Activated CD4-positive, alpha-beta T cell treated with anti-CD3 and anti-CD28 coated beads for 48 hours (primary cell): ENCODE results near the gene DCP1A.
"Not testable (repeated sequence)": the region's sequence is repeated elsewhere in the genome, so short reads cannot be mapped to it uniquely, and the experiment has no call there.

Source experiments
- DNase-seq: peaks from one replicate; pipeline ENCODE4 v3.0.0-alpha.2; 2020

The DCP1A gene

DNA sequence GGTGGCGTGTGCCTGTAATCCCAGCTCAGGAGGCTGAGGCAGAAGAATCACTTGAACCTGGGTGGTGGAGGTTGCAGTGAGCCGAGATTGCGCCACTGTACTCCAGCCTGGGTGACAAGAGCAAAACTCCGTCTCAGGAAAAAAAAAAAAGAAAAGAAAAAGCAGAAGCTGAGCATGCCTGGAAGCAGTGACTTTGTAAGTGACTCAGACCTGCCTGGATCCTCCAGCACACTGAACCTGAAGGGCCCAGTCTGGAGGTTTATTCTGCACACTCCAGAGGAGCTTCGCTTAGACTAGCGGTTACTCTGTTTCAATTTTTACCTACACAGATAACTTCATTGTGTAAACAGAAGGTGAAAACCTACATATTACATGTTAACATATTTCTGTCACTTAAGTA lies 19.4 kb downstream of the DCP1A start:
- DNase-seq, result not testable (repeated sequence)

DNA sequence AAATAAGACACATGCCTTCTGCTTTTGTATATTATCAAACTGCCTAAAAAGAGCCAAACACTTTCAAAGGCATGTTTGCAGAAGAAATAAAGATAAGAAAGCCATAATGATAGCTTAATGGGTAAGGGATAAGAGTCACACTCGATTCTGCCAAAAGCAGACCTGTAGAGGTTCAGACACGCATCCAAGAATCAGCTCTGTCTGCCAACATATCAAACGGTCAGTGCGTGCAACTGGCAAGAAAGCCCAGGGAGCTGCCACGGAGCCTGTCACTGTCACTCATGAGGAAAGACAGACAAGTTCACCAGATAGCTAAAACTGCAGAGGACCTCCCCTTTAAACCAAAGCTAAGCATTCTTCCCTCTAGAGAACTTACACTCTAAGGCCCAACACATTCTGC lies 23.2 kb downstream of the DCP1A start:
- DNase-seq, result no peak

DNA sequence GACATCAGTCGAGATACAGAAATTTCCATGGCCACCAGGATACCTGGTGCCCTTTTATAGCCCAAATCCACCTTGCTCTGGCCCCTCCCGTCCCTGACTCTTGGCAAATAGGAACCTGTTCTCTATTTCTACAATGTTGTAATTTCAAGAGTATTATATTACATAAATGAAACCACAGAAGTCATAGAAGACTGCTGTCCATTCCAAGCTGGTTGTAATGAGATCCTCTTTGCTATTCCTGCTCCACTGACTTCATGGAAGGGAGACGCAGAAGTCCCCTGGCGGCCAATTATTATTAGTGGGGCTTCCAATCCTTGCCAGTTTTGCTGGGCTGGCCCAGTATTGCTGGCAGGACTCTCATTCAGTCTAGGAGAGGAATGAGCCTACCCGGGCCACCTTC lies 26.6 kb downstream of the DCP1A start:
- no peak for DNase-seq

DNA sequence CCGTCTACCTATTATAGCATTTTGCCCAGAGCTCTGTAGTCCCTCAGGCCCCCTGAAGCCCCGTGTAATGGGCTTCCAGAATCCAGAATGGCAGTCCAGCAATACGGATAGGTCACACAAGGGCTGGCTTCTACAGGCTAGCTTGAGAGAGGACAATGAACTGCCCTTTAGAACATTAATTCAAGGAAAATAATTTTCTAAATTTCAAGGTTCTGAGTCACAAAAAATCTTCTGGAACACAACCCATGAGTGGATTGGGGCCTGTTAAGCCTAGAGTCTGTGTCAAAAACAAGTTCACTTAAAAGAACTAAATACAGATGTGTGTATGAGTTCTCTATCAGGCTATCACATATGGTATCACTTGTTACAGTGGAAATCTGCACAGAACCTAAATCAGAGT lies 28.8 kb downstream of the DCP1A start:
- no peak for DNase-seq

DNA sequence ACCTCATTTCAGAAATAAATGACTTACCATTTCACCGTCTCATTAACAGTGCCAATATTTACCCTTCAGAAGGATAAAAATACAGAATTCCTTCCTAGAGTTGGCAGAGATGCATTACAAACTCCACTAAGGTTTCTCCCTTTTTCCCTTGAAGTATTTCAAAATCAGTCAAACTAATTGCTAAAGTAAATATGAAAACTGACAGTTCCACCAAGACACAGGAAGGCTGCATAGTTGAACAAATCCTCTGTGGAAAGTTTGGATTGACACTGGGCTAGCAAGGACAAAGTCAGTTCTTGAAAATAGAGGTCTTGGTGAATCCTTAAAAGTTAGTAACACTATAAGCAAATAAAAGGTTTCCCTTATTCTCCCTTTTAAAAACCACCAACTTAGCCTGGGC lies 34.5 kb downstream of the DCP1A start:
- DNase-seq, result no peak

DNA sequence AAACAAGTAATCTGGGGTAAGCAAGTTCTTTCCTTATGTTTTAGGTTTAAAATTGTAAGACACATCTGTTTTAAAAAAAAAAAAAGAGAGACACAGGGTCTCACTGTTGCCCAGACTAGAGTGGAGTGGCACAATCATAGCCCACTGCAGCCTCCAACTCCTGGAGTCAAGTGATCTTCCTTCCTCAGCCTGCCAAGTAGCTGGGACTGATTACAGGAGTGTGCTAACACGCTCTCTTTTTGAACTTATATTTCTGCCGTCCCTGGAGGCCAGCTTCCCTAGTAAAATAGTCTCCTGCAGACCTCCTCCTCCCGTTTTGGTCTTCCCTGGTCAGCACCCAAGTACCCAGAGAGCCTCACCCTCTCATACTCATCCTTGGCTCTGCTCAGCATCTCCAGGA lies 35.5 kb downstream of the DCP1A start:
- DNase-seq, result no peak

DNA sequence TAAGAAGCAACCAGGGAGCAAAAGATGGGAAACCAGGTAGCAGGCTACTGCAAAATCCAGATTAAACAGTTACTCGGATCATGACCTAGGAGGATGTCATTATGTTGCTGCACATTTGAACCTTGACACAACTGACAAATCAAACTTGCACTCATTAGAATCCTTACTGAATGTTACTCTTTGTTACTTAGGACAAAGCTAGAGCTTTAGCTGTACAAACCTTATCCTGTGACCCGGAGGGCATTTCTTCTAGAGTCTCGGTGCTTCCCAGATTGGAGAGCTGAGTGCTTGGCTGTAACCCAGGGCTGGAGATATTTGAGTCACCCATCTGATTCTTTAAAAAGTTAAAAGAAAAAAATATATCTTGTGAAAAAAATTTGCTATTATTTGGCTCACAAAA lies 43.4 kb downstream of the DCP1A start:
- DNase-seq, result no peak

DNA sequence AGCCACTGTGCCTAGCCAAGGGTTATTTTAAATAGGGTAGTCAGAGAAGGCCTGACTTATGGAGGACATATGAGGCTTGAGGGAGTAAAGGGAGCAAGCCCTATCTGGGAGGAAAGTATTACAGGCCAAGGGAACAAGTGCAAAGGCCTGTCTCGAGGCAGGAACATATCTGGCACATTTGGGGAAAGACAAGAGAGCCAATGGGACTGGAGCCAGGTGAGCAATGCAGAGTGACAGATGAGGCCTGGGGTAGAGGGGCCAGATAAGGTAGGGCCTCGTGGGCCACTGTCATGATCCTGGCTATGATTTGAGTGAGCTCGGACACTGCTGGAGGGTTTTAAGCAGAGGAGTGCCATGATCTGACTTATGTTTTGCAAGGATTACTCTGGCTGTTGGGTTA lies 43.8 kb downstream of the DCP1A start:
- DNase-seq, result no peak

DNA sequence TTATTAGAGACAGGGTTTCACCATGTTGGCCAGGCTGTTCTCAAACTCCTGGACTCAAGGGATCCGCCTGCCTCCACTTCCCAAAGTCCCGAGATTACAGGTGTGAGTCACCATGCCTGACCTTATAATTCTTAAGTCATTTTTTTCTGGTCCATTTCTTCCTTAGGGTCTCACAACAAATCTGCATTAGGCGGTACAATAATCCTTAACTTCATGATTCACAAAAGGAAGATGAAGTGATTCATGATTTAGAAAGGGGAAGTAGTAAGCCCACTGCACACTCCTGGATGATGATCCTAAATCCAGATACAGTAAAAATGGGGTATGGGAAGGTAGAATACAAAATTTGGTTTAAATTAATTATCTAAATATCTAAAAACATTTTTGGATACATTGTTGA lies 46.5 kb downstream of the DCP1A start:
- DNase-seq, result no peak

DNA sequence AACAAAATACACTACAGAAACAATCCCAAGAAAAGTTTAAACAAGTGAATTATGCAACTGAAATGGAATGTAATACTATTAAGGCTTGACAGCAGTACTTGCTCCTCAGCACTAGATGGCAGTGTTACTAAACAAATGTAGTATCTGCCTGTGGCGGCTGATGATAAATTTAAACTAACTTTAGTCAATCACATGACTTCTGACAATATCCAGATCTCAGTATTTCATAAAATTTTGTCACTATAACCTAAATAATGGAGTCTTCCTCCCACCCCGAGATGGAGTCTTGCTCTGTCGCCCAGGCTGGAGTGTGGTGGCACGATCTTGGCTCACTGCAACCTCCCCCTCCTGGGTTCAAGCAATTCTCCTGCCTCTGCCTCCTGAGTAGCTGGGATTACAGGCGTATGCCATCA lies 47.7 kb downstream of the DCP1A start:
- DNase-seq, result peak; percentile 13

DNA sequence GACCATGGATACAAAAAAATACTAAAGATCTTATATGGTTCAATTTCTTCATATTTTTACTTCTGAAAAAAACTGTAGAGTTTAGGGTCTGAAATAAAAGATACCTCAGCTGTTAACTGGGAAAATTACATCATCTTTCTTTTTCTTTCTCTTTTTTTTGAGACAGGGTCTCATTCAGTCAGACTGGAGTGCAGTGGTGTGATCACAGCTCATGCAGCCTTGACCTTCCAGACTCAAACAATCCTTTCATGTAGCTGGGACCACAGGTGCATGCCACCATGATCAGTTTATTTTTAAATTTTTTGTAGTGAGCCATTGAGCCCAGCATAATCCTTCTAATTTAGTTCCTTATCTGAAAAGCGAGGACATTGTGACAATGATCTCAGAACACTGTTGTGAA lies 51.9 kb downstream of the DCP1A start:
- no peak for DNase-seq

DNA sequence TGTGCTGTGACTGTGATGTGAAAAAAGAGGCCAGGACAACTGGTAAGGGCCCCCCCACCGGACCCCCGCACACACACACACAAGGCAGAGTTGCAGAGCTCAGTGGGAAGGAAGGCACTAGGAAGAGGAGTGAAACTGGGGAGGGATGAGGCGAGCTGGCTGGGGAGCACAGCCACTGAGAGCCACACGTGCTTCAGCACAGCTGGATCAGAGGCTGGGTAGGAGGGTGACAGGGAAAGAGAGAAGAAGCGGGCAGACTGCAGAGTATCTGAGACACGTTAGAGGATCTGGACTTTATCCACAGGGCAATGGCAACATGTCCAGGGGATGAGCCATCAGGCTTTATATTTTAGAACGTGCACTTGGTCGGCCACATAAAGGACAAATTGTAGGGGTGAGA lies 53.5 kb downstream of the DCP1A start:
- DNase-seq, result no peak

DNA sequence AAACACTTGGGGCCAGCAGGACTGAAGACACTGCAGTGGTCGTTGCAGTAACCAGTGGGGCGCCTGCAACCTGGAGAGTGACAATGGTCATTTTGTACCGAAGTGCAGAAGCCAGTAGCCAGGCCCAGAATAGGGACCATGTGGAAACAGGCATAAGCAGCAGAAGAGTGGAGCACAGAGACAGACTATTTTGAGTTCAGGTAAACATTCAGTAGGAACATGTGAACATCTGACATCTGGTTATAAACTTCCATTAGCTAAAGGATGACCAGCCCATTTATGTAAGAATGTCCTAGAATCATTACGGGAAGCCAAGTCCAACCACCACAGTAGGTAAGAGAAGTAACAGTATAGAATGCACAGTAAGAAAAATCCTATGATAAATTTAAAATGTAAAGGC lies 59.1 kb downstream of the DCP1A start:
- no peak for DNase-seq

DNA sequence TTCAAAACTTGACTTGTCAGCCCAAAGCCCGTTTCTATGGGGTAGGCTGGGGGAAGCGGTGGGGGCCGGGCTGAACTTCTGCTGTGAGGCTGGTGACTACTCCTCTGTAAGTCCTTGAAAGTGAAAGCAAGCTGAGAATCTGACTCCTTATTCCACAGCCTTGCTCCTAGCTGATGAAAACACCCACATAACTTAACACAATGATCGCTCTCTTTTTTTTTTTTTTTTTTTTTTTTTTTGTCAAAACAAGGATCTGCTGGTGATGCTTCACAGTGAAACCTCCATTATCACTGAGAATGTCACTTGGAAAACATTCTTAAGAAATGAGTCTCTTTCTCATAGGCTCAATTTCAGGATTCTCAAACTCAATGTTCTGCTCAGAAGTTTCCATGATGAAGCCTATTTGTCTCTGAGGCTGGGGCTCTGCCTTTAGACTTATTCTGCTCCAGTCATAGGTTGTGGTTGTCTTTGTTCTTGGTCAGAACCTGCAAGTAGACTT lies 60.2 kb downstream of the DCP1A start:
- peak; percentile 53 for DNase-seq

DNA sequence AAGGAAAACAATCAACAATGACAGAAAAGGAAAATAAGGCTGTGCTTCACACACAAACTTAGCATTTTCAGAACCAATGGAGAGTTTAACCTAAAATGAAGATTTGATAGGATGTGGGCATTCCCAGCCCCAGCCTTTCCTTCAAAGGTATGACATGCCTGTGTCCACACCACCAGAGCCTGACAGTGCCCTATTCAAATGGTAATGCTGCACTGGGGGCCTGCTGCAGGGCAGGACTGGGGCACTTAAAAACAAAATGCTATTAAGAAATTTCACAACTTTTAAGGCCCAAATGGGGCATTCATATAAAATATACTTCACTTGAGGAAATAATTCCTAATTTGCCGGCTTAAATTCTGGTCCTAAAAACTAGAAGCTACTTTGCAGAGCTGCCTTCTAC lies 60.6 kb downstream of the DCP1A start:
- DNase-seq, result no peak

DNA sequence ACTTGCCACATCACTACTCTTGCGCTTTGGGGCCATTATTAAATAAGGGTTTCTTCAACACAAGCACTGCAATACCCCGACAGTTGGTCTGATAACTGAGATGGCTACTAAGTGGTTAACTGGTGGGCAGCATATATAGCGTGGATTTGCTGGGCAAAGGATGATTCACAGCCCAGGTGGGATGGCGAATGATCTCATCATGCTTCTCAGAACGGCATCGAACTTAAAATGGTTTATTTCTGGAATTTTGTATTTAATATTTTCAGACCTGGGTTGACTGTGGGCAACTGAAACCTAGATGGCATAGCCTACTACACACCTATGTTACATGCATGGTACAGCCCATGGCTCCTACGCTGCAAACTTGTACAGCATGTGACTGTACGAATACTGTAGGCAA lies 64.8 kb downstream of the DCP1A start:
- DNase-seq, result no peak

DNA sequence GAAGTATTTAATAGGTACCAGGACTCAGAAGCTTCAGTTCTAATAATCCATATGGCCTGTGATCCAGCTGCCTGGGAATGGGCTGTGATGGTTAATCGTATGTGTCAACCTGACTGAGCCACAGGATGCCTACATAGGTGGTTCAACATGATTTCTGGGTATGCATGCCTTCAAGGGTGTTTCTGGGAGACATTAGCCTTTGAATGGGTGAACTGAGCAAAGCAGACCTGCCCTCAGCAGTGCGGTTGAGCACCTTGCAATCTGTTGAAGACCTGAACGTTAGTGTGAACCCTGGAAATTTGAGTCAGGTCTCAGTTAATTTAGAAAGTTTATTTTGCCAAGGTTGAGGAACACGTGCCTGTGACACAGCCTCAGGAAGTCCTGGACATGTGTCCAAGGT lies 68.7 kb downstream of the DCP1A start:
- DNase-seq, result no peak

DNA sequence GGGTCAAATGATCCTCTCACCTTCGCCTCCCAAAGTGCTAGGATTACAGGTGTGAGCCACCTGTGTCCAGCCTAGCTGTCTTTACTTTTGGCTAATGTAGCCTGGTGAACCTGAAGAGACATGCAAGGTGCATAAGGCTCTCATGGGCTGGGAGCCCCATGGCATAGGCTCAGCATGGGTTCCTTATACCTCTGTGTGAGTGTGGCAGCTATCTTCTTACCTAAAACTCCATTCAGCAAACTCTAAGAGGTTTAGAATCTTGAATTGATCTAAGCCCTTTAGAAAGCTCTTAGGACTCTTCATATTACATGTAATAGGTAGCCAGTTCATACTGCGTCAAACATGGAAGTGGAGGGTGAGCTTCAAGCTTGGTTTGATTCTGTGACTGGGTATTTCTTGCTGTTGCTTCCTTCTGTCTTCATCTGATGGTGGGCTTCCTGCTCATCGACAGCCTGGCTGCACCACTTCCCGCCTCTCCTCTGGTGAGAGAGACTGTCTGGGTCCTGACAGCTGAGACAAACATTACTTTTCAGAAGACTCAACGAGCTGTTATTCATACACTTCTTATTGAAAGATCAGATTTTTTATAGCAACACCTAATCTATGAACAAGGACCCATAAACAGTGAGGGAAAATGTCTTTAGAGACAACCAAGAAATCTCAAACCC lies 72.3 kb downstream of the DCP1A start:
- no peak for DNase-seq

DNA sequence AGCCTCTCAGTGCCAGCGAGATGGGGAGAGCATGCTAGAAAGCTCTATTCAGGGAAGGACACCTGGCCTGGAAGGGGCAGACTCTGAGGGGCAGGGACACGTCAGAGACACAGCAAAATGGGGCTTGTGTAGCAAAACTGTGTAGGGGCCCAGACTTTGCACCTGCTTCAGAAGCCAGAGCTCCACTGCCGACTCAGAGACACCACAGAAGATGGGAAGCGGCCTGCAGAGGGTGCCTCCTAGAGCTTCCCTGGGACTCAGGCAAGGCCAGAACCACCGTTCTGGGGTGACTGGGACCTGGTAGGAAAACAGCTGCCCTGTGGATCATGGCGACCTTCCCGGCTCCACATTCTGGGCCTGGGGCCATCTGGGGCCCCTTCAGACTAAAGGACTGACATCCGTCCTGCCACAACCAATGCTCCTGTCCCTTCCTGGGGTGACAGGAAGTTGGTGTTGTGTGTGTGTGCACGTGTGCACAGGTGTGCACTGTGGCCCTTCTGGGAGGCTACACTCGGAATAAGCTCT lies 74.1 kb downstream of the DCP1A start:
- DNase-seq, result no peak

DNA sequence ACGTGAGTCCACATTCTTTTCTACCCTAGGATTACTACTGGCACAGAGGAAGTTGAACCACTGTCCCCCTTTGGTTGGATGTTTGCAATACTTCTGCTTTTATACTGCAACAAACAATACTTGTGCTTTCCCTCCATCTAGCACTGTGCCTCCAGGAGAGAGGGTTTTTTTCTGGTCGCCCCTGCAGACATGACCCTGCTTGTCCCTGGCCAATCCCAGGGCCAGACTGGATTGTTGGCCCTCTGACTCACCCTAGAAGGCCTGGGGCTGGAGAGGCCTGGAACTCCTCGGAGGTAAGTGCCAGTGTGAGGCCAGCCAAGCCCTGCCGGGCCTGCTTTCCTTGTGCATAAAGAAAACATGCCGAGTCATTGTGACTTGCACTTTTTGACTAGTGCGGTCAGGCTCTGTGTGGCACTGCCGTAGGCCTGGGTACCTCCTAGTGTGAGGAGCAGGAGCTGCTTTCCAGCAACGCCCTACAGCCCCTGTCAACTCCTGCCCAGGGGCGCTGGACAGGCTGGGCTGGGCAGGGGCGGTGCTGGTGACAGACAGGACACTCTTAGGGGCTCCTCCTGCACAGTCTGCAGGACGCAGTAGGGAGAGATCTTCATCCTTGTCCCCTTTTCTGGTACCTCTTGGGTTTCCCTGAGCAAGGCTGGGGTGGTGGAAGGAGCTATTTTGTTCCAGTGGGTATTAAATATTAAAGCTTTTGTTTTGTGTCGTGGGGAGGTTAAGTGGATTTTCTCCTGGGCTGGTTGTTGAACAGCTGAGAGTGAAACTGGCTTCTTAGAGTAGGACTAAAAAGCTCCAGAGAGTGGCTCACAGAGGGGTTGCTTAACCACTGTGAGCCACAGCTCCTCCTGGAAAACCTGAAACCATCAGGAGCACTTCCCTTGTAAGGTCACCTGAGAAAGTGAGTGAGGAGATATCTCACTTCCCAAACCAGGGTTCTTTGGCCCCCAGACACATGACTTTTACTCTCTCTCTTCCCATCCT lies 77.2 kb downstream of the DCP1A start:
- DNase-seq, result peak; percentile 25

DNA sequence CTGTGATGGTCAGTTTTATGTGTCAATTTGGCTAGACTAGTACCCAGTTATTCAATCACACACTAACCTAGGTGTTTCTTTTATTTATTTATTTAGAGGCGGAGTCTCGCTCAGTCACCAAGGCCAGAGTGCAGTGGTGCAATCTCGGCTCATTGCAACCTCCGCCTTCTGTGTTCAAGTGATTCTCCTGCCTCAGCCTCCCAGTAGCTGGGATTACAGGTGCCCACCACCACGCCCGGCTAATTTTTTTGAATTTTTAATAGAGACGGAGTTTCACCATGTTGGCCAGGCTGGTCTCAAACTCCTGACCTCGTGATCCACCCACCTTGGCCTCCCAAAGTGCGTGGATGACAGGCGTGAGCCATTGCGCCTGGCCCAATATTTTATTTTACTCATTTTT lies 78.2 kb downstream of the DCP1A start:
- DNase-seq, result not testable (repeated sequence)

DNA sequence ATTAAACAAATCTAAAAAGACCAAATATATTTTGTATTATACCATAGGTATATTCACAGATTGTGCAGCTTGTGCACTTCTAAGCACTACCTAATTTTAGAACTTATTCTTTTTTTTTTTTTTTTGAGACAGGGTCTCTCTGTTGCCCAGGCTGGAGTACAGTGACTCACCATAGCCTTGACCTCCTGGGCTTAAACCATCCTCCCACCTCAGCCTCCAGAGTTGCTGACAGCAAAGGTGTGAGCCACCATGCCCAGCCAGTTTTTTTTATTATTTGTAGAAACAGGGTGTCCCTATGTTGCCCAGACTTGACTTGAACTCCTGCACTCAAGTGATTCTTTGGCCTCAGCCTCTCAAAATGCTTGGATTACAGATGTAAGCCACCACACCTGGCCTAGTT lies 79.6 kb downstream of the DCP1A start:
- DNase-seq, result no peak

DNA sequence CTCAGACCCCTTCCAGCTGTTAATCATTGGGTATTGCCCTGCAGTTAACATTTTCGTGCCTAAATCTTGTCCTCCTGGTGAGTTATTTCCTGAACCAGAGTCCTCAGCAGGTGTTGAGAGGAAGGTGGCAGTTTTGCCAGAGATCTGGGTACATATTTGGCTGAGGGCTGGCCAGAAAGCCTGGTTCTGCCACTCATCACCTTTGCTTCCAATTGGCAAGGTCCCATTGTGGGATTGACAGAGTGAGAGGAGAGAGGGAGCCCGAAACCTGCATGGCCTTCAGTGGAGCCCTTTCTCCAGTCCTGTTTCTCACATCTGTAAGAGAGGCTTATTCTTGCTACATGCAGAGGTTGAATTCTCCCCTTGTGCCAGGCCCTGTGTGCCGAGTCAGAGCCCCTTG lies 82.6 kb downstream of the DCP1A start:
- no peak for DNase-seq

DNA sequence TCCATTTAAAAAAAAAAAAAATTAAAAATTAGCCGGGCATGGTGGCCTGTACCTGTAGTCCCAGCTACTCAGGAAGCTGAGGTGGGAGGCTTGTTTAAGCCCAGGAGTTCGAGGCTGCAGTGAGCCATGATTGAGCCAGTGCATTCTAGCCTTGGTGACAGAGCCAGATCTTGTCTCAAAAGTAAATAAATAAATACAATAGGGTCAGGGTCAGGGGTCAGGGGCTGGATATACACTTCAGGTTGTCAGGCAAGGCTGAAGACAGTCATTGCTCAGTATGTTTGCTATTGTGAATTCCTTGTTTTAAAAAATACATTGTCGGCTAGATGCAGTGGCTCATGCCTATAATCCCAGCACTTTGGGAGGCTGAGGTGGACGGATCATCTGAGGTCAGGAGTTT lies 83.4 kb downstream of the DCP1A start:
- no peak for DNase-seq
